ENCODE data around the gene ADAMTS19.

Gene ADAMTS19

GRCh38 chr5:129601576-129601975 is 141.5 kb downstream of the ADAMTS19 start:
- no peaks in the 10 kb centered on the region for H3K79me2 ChIP-seq (ENCODE audit: control insufficient read depth, insufficient read depth, low read length, poor library complexity)
- H2BK12ac ChIP-seq (ENCODE audit: low read length), result no peak overlapping the region
- H4K91ac ChIP-seq (ENCODE audit: low read depth, low read length), result no peak overlapping the region
- no peak overlapping the region for H2AFZ ChIP-seq (ENCODE audit: insufficient read depth, low read length, poor library complexity)
- H3K79me1 ChIP-seq (ENCODE audit: low read length), result no peaks in the 10 kb centered on the region
- no peak for DNase-seq
- no peak overlapping the region for H3K4me3 ChIP-seq (ENCODE audit: low read depth, low read length)
- H4K12ac ChIP-seq (ENCODE audit: low read depth, low read length), result no peak overlapping the region
- no peaks in the 10 kb centered on the region for H3K36me3 ChIP-seq (ENCODE audit: control insufficient read depth in 1 of 2, insufficient read depth in 2 of 2, low read length in 2 of 2)
- no peak overlapping the region for H3K4ac ChIP-seq (ENCODE audit: low read depth, low read length)
- H3K9ac ChIP-seq (ENCODE audit: low read length), result no peak overlapping the region
- H3K27ac ChIP-seq (ENCODE audit: low read depth, low read length), result no peak overlapping the region
- H2BK5ac ChIP-seq (ENCODE audit: low read depth, low read length, poor library complexity), result no peak overlapping the region
- no peaks in the 10 kb centered on the region for H3K27me3 ChIP-seq (ENCODE audit: insufficient read depth, low read length)
- H4K8ac ChIP-seq (ENCODE audit: low read depth, low read length), result no peak overlapping the region
- H2BK120ac ChIP-seq (ENCODE audit: insufficient read depth, low read length, poor library complexity), result no peak overlapping the region
- no peaks in the 10 kb centered on the region for H3K9me3 ChIP-seq (ENCODE audit: insufficient read depth, low read depth, low read length)
- no peak overlapping the region for H3K18ac ChIP-seq (ENCODE audit: low read length)
- H2AK5ac ChIP-seq (ENCODE audit: low read length), result no peak overlapping the region
- WGBS (ENCODE audit: extremely low coverage, insufficient coverage, insufficient read length), result no CpG with 5 or more reads among the region's 2 CpGs
- H3K14ac ChIP-seq (ENCODE audit: low read length), result no peak overlapping the region
- no peak overlapping the region for H3K4me2 ChIP-seq (ENCODE audit: low read length)
- no peak overlapping the region for H3K23ac ChIP-seq (ENCODE audit: low read length)
- no peaks in the 10 kb centered on the region for H3K4me1 ChIP-seq (ENCODE audit: control insufficient read depth in 1 of 2, insufficient read depth in 2 of 2, low read length in 2 of 2)

DNA sequence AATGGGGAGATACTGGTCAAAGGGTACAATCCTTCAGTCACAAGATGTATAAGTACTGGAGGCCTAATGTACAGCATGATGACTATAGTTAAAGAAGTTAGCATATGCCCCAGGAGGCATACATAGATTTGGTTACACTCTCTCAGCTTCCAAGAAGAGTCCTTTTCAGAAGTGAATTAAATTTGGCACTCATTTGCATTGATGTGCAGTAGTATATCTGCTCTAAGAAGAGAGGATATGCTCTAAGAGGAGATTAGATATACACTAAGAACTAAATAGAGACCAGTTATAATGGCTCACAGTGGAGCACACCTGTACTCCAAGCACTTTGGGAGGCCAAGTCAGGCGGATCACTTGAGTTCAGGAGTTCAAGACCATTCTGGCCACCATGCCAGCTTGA is 148.3 kb downstream of the ADAMTS19 start:
- no peak overlapping the region for H4K8ac ChIP-seq (ENCODE audit: low read depth, low read length)
- H2BK5ac ChIP-seq (ENCODE audit: low read depth, low read length, poor library complexity), result no peak overlapping the region
- H4K12ac ChIP-seq (ENCODE audit: low read depth, low read length), result no peak overlapping the region
- H3K23ac ChIP-seq (ENCODE audit: low read length), result no peak overlapping the region
- no peak for DNase-seq
- no peak overlapping the region for H2BK120ac ChIP-seq (ENCODE audit: insufficient read depth, low read length, poor library complexity)
- no peak overlapping the region for H2BK12ac ChIP-seq (ENCODE audit: low read length)
- no peaks in the 10 kb centered on the region for H3K4me1 ChIP-seq (ENCODE audit: control insufficient read depth in 1 of 2, insufficient read depth in 2 of 2, low read length in 2 of 2)
- no CpG with 5 or more reads among the region's 1 CpG for WGBS (ENCODE audit: extremely low coverage, insufficient coverage, insufficient read length)
- H3K4me3 ChIP-seq (ENCODE audit: low read depth, low read length), result no peak overlapping the region
- H3K27me3 ChIP-seq (ENCODE audit: insufficient read depth, low read length), result no peaks in the 10 kb centered on the region
- H3K27ac ChIP-seq (ENCODE audit: low read depth, low read length), result no peak overlapping the region
- no peaks in the 10 kb centered on the region for H3K79me2 ChIP-seq (ENCODE audit: control insufficient read depth, insufficient read depth, low read length, poor library complexity)
- H3K36me3 ChIP-seq (ENCODE audit: control insufficient read depth in 1 of 2, insufficient read depth in 2 of 2, low read length in 2 of 2), result no peaks in the 10 kb centered on the region
- no peak overlapping the region for H2AFZ ChIP-seq (ENCODE audit: insufficient read depth, low read length, poor library complexity)
- H3K4me2 ChIP-seq (ENCODE audit: low read length), result no peak overlapping the region
- H3K4ac ChIP-seq (ENCODE audit: low read depth, low read length), result no peak overlapping the region
- no peak overlapping the region for H2AK5ac ChIP-seq (ENCODE audit: low read length)
- no peak overlapping the region for H4K91ac ChIP-seq (ENCODE audit: low read depth, low read length)
- H3K18ac ChIP-seq (ENCODE audit: low read length), result no peak overlapping the region
- no peak overlapping the region for H3K14ac ChIP-seq (ENCODE audit: low read length)
- H3K9ac ChIP-seq (ENCODE audit: low read length), result no peak overlapping the region
- H3K79me1 ChIP-seq (ENCODE audit: low read length), result no peaks in the 10 kb centered on the region
- H3K9me3 ChIP-seq (ENCODE audit: insufficient read depth, low read depth, low read length), result no peaks in the 10 kb centered on the region

DNA sequence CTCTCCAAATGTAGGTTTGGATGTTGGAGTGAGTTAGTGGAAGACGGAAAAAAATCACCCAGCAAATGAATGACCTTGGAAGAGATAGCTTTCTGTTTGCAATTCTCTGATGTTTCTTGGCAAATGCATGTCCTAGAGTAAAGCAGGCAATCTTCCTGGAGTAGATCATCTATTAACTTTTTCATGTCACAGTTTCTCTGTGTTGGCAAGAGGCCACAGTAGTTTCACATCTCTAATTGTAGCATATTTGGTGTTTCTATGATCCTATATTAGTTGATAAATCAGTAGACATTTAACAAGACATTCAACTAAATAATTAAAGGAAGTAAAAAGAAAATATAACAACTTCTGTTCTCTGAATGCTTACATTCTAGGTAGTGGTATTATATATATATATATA is 149.6 kb downstream of the ADAMTS19 start:
- Histone ChIP-seq H3K4me3 (ENCODE audit: low read depth, low read length) (no peak overlapping the region), H3K27me3 (ENCODE audit: insufficient read depth, low read length) (no peaks in the 10 kb centered on the region), H3K9ac (ENCODE audit: low read length) (no peak overlapping the region), H4K8ac (ENCODE audit: low read depth, low read length) (no peak overlapping the region), H3K14ac (ENCODE audit: low read length) (no peak overlapping the region), H3K4ac (ENCODE audit: low read depth, low read length) (no peak overlapping the region), H3K79me1 (ENCODE audit: low read length) (no peaks in the 10 kb centered on the region), H3K9me3 (ENCODE audit: insufficient read depth, low read depth, low read length) (no peaks in the 10 kb centered on the region), H4K12ac (ENCODE audit: low read depth, low read length) (no peak overlapping the region), H2BK12ac (ENCODE audit: low read length) (no peak overlapping the region), H2BK5ac (ENCODE audit: low read depth, low read length, poor library complexity) (no peak overlapping the region), H2AFZ (ENCODE audit: insufficient read depth, low read length, poor library complexity) (no peak overlapping the region), H2BK120ac (ENCODE audit: insufficient read depth, low read length, poor library complexity) (no peak overlapping the region), H3K23ac (ENCODE audit: low read length) (no peak overlapping the region), H3K79me2 (ENCODE audit: control insufficient read depth, insufficient read depth, low read length, poor library complexity) (no peaks in the 10 kb centered on the region), H3K4me2 (ENCODE audit: low read length) (no peak overlapping the region), H2AK5ac (ENCODE audit: low read length) (no peak overlapping the region), H3K4me1 (ENCODE audit: control insufficient read depth in 1 of 2, insufficient read depth in 2 of 2, low read length in 2 of 2) (no peaks in the 10 kb centered on the region), H3K36me3 (ENCODE audit: control insufficient read depth in 1 of 2, insufficient read depth in 2 of 2, low read length in 2 of 2) (no peaks in the 10 kb centered on the region), H4K91ac (ENCODE audit: low read depth, low read length) (no peak overlapping the region), H3K27ac (ENCODE audit: low read depth, low read length) (no peak overlapping the region), H3K18ac (ENCODE audit: low read length) (no peak overlapping the region)
- no CpG with 5 or more reads among the region's 1 CpG for WGBS (ENCODE audit: extremely low coverage, insufficient coverage, insufficient read length)
- DNase-seq, result no peak

DNA sequence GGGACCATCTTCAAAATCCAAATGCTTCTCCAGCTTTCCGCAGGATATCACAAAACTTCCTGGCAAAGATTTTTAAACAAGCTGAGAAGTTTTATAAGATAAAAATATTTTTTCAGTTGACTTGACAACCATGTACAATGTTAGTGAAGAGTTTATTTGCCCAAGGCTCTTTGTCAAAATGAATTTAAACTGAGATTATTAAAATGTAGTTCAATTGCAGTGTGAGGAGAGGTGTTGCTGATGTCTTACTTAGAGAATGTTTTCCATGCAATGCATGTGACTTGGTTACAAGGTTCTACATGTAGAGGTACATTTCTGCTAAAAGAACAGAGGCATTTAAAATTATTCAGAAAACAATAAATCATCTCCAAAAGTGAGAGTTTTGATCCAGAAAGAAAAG is 156.4 kb downstream of the ADAMTS19 start:
- Histone ChIP-seq H2BK5ac (ENCODE audit: low read depth, low read length, poor library complexity) (no peak overlapping the region), H2BK12ac (ENCODE audit: low read length) (no peak overlapping the region), H3K27ac (ENCODE audit: low read depth, low read length) (no peak overlapping the region), H3K9me3 (ENCODE audit: insufficient read depth, low read depth, low read length) (no peaks in the 10 kb centered on the region), H3K14ac (ENCODE audit: low read length) (no peak overlapping the region), H2AFZ (ENCODE audit: insufficient read depth, low read length, poor library complexity) (no peak overlapping the region), H3K4ac (ENCODE audit: low read depth, low read length) (no peak overlapping the region), H3K9ac (ENCODE audit: low read length) (no peak overlapping the region), H3K18ac (ENCODE audit: low read length) (no peak overlapping the region), H3K27me3 (ENCODE audit: insufficient read depth, low read length) (no peaks in the 10 kb centered on the region), H2BK120ac (ENCODE audit: insufficient read depth, low read length, poor library complexity) (no peak overlapping the region), H3K36me3 (ENCODE audit: control insufficient read depth in 1 of 2, insufficient read depth in 2 of 2, low read length in 2 of 2) (no peaks in the 10 kb centered on the region), H4K12ac (ENCODE audit: low read depth, low read length) (no peak overlapping the region), H2AK5ac (ENCODE audit: low read length) (no peak overlapping the region), H3K79me2 (ENCODE audit: control insufficient read depth, insufficient read depth, low read length, poor library complexity) (no peaks in the 10 kb centered on the region), H3K79me1 (ENCODE audit: low read length) (no peaks in the 10 kb centered on the region), H4K8ac (ENCODE audit: low read depth, low read length) (no peak overlapping the region), H3K23ac (ENCODE audit: low read length) (no peak overlapping the region), H3K4me1 (ENCODE audit: control insufficient read depth in 1 of 2, insufficient read depth in 2 of 2, low read length in 2 of 2) (no peaks in the 10 kb centered on the region), H3K4me2 (ENCODE audit: low read length) (no peak overlapping the region), H4K91ac (ENCODE audit: low read depth, low read length) (no peak overlapping the region), H3K4me3 (ENCODE audit: low read depth, low read length) (no peak overlapping the region)
- WGBS (ENCODE audit: extremely low coverage, insufficient coverage, insufficient read length), result no CpG with 5 or more reads among the region's 1 CpG
- DNase-seq, result no peak

Measured in trophoblast cell (in vitro differentiated cells and primary cell).